ENCODE data around the gene FUCA1. TPM values are rescaled to one million over a fixed set of nuclear protein-coding genes. Genes with fewer than 3 reads are reported as not detected.

Gene FUCA1
- 10 to 100 TPM; 19.4 to 26.9 (median 22.0) TPM for total RNA-seq

GRCh38 chr1:23867895-23868556 lies at the start of gene FUCA1:
FUCA1 (minus strand) TSS chr1:23868290; CDS start chr1:23868286, 4 bp downstream.
- TF ChIP-seq EP300 (IDR thresholded peaks at IDR 0.05) (peak; percentile 83 to 86), POLR2A (IDR thresholded peaks at IDR 0.05) (peak; percentile 21 to 72), CTCF (IDR thresholded peaks at IDR 0.05) (peak; percentile 93 to 97 (median 95))
- 0 to 1% methylated on average over 19 to 63 of the region's 71 CpGs for WGBS, 2 donors
- peak within 1 kb of the TSS; percentile 16 to 80 (median 54) for H3K27ac ChIP-seq

GRCh38 chr1:23916209-23917131 lies 48.4 kb upstream of the FUCA1 start:
- Histone ChIP-seq H3K27me3 (no peaks in the 10 kb centered on the region), H3K27ac (no peak overlapping the region), H3K36me3 (no peaks in the 10 kb centered on the region), H3K4me3 (no peak overlapping the region), H3K9me3 (no peaks in the 10 kb centered on the region), H3K4me1 (peaks cover 0 to 7% (median 3%) of the 10 kb centered on the region in 4 donors)
- TF ChIP-seq CTCF (IDR thresholded peaks at IDR 0.05) (peak in 3 of 5 experiments; percentile 33 to 59 (median 38)), EP300 (IDR thresholded peaks at IDR 0.05) (no peak)
- 43 to 49% methylated on average over 12 of the region's 12 CpGs for WGBS, 2 donors
- DNase-seq (ENCODE audit: low spot score in 2 of 2) = peak in 1 of 2 donors; percentile 40

More at GRCh38 chr1:23867895-23868556, at the start of gene FUCA1:
- H3K4me3 ChIP-seq = peak within 1 kb of the TSS; percentile 73 to 82 (median 76)
- peaks cover 0 to 24% (median 0%) of the 10 kb centered on the region in 3 donors for H3K36me3 ChIP-seq
- H3K27me3 ChIP-seq = no peaks in the 10 kb centered on the region
- no peaks in the 10 kb centered on the region for H3K9me3 ChIP-seq
- H3K4me1 ChIP-seq = peaks cover 0 to 25% (median 9%) of the 10 kb centered on the region in 4 donors
- peak; percentile 89 to 91 for DNase-seq (ENCODE audit: low spot score in 2 of 2)

- Histone ChIP-seq H3K36me3 (no peaks in the 10 kb centered on the region), H3K4me1 (peaks cover 0 to 7% (median 3%) of the 10 kb centered on the region in 4 donors), H3K27me3 (peaks cover 0 to 9% of the 10 kb centered on the region in 2 donors), H3K27ac (no peak overlapping the region), H3K4me3 (no peak overlapping the region), H3K9me3 (no peaks in the 10 kb centered on the region)
- TF ChIP-seq CTCF (IDR thresholded peaks at IDR 0.05) (no peak), POLR2A (IDR thresholded peaks at IDR 0.05) (no peak), EP300 (IDR thresholded peaks at IDR 0.05) (no peak)
- DNase-seq (ENCODE audit: low spot score in 2 of 2) = no peak
- 92 to 94% methylated on average over 5 of the region's 5 CpGs for WGBS, 2 donors
These were observed 47.4 kb upstream of the FUCA1 start for GRCh38 chr1:23915466-23915865.

GRCh38 chr1:23914921-23915320 lies 46.8 kb upstream of the FUCA1 start:
- H3K27me3 ChIP-seq = peaks cover 0 to 12% of the 10 kb centered on the region in 2 donors
- no peak overlapping the region for H3K4me3 ChIP-seq
- H3K36me3 ChIP-seq = no peaks in the 10 kb centered on the region
- H3K9me3 ChIP-seq = no peaks in the 10 kb centered on the region
- H3K4me1 ChIP-seq = peaks cover 0 to 4% (median under 1%) of the 10 kb centered on the region in 4 donors
- WGBS, 2 donors = 91% methylated on average over 4 of the region's 4 CpGs
- TF ChIP-seq POLR2A (IDR thresholded peaks at IDR 0.05) = no peak
- TF ChIP-seq CTCF (IDR thresholded peaks at IDR 0.05) = no peak
- no peak for TF ChIP-seq EP300 (IDR thresholded peaks at IDR 0.05)
- no peak overlapping the region for H3K27ac ChIP-seq
- DNase-seq (ENCODE audit: low spot score in 2 of 2) = no peak

All from tibial nerve (tissue), 4 donors.